GM12892 (cell line): Measurements from ENCODE around the gene WDR90.

Source experiments
- POLR2A ChIP-seq: IDR thresholded peaks from 2 replicates; pipeline ENCODE4 v1.6.1; 2011; ENCODE audit warnings: low read depth, low read length, control low read depth
- POLR2AphosphoS5 ChIP-seq: IDR thresholded peaks from 2 replicates; pipeline ENCODE4 v1.6.1; 2011; ENCODE audit warnings: low read depth, low read length, control low read depth

DNA sequence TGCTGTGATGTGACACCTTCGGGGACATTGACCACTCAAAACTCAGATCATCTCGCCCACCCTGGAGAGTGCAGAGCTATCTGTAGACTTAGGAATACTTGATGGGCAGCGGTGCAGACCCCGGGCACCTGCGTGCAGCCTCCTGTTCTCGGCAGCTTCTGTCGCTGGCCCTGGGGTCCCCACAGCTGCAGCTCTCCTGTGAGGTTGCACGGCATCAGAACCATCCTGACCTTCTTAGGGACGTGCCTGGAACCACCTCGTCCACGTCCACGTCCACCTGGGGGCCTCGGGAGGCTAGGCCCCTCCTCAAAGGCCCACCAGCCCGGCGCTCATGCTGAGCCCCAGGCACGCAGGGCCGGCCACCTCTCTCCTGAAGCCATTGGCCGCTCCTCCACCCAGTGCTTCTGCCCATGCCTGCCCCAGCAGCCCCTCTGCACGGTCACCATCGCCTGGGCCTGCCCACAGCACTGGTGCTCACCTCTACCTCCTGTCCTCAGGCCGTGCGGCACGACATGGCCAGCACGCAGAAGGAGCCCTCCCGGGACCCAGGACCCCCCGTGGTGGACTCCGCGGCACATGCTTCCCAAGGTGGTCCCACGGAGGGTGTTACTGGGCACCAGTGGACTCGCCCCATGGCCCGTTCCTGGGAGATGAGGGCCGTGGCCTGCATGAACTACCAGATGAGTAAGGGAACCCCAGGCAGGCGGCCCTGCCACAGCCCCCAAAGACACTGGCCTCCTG, 20.7 kb upstream of the WDR90 start:
- no peak for TF ChIP-seq POLR2A
- no peak for TF ChIP-seq POLR2AphosphoS5
